Mesenchymal stem cell (in vitro differentiated cells and primary cell): Measurements from ENCODE around the gene CBR1. TPM values are rescaled to one million over a fixed set of nuclear protein-coding genes. Genes with fewer than 3 reads are reported as not detected.

Experiments used
- DNase-seq: peaks from one replicate; pipeline ENCODE4 v3.0.0-alpha.2; 2013
- H2AFZ ChIP-seq: one replicate; pipeline ENCODE4 v1.6.1; 2013; ENCODE audit warnings: low read depth, mild to moderate bottlenecking, control low read depth, inconsistent platforms, low read length, moderate library complexity
- H2AK5ac ChIP-seq: 2 replicates; pipeline ENCODE4 v1.6.1; 2013; ENCODE audit warnings: low read length, moderate library complexity, mild to moderate bottlenecking, inconsistent platforms; ENCODE audit not compliant: severe bottlenecking
- H2BK120ac ChIP-seq: one replicate; pipeline ENCODE4 v1.6.1; 2013; ENCODE audit warnings: low read depth, mild to moderate bottlenecking, inconsistent platforms, low read length, moderate library complexity
- H2BK12ac ChIP-seq, 2 experiments: one replicate each; pipeline ENCODE4 v1.6.1; 2013; ENCODE audit warnings: inconsistent platforms in 2 of 2, low read length in 2 of 2, mild to moderate bottlenecking in 2 of 2, moderate library complexity in 2 of 2, control low read depth in 1 of 2
- H2BK15ac ChIP-seq: one replicate; pipeline ENCODE4 v1.6.1; 2013; ENCODE audit warnings: mild to moderate bottlenecking, low read depth, inconsistent platforms; ENCODE audit not compliant: poor library complexity, severe bottlenecking
- H2BK5ac ChIP-seq: 2 replicates; pipeline ENCODE4 v1.6.1; 2013; ENCODE audit warnings: low read depth, mild to moderate bottlenecking, low read length, control low read depth, inconsistent platforms; ENCODE audit not compliant: poor library complexity, severe bottlenecking
- H3K14ac ChIP-seq, 2 experiments: one replicate each; pipeline ENCODE4 v1.6.1; 2013; ENCODE audit warnings: inconsistent platforms in 2 of 2, low read length in 2 of 2, control low read depth in 1 of 2, mild to moderate bottlenecking in 1 of 2, moderate library complexity in 1 of 2
- H3K18ac ChIP-seq, 2 experiments: one replicate each; pipeline ENCODE4 v1.6.1; 2013; ENCODE audit warnings: inconsistent platforms in 2 of 2, low read length in 2 of 2, control low read depth in 1 of 2, low read depth in 1 of 2, mild to moderate bottlenecking in 1 of 2
- H3K23ac ChIP-seq, 2 experiments: one replicate each; pipeline ENCODE4 v1.6.1; 2013; ENCODE audit warnings: inconsistent platforms in 2 of 2, low read length in 2 of 2, mild to moderate bottlenecking in 2 of 2, moderate library complexity in 2 of 2, control low read depth in 1 of 2
- H3K27ac ChIP-seq: 2 replicates; pipeline ENCODE4 v1.5.1; 2013; ENCODE audit warnings: mild to moderate bottlenecking, moderate library complexity, low read length, control low read depth, inconsistent platforms; ENCODE audit not compliant: poor library complexity, severe bottlenecking
- H3K27me3 ChIP-seq, 2 experiments: 2 replicates each; pipeline versions ENCODE4 v1.6.1 to v1.7.0; 2013; ENCODE audit warnings: low read length in 2 of 2, mild to moderate bottlenecking in 2 of 2, moderate library complexity in 2 of 2, control low read depth in 1 of 2, inconsistent platforms in 1 of 2; ENCODE audit not compliant: control insufficient read depth in 1 of 2, insufficient read depth in 1 of 2
- H3K36me3 ChIP-seq, 2 experiments: 2 replicates each; pipeline versions ENCODE4 v1.6.1 to v1.7.0; 2013; ENCODE audit warnings: low read length in 2 of 2, control low read depth in 1 of 2, inconsistent platforms in 1 of 2, low read depth in 1 of 2, mild to moderate bottlenecking in 1 of 2; ENCODE audit not compliant: insufficient read depth in 2 of 2, control insufficient read depth in 1 of 2
- H3K4ac ChIP-seq, 2 experiments: one replicate each; pipeline ENCODE4 v1.6.1; 2013; ENCODE audit warnings: inconsistent platforms in 2 of 2, low read length in 2 of 2, mild to moderate bottlenecking in 2 of 2, moderate library complexity in 2 of 2, control low read depth in 1 of 2, low read depth in 1 of 2
- H3K4me1 ChIP-seq: 2 replicates; pipeline ENCODE4 v1.6.1; 2013; ENCODE audit warnings: low read depth, low read length, control low read depth; ENCODE audit not compliant: control insufficient read depth, insufficient read depth
- H3K4me2 ChIP-seq: 2 replicates; pipeline ENCODE4 v1.6.1; 2013; ENCODE audit warnings: low read length, mild to moderate bottlenecking, inconsistent platforms; ENCODE audit not compliant: poor library complexity, severe bottlenecking
- H3K4me3 ChIP-seq, 2 experiments: 2 replicates each; pipeline versions ENCODE4 v1.5.1 to v1.7.0; 2013; ENCODE audit warnings: low read length in 2 of 2, mild to moderate bottlenecking in 2 of 2, control low read depth in 1 of 2, low read depth in 1 of 2; ENCODE audit not compliant: insufficient read depth in 1 of 2
- H3K79me1 ChIP-seq: replicated peaks from 2 replicates; pipeline ENCODE4 v1.6.1; 2013; ENCODE audit warnings: mild to moderate bottlenecking, control low read depth, low read length, inconsistent platforms; ENCODE audit not compliant: poor library complexity, severe bottlenecking
- H3K9ac ChIP-seq: 2 replicates; pipeline ENCODE4 v1.7.0; 2013; ENCODE audit warnings: mild to moderate bottlenecking, low read length, moderate library complexity
- H3K9me3 ChIP-seq: 2 replicates; pipeline ENCODE4 v1.7.0; 2013; ENCODE audit warnings: mild to moderate bottlenecking, low read length; ENCODE audit not compliant: control insufficient read depth
- H4K8ac ChIP-seq: one replicate; pipeline ENCODE4 v1.6.1; 2013; ENCODE audit warnings: inconsistent platforms, mild to moderate bottlenecking, low read length, moderate library complexity
- H4K91ac ChIP-seq: one replicate; pipeline ENCODE4 v1.6.1; 2013; ENCODE audit warnings: mild to moderate bottlenecking, low read length, inconsistent platforms
- WGBS: methylation state at CpG from one replicate; pipeline ENCODE4 v1.1.7; 2013; ENCODE audit warnings: mixed read lengths; 5-methylcytosine and 5-hydroxymethylcytosine counted together
- polyA plus RNA-seq, 2 experiments: library from polyadenylated mRNA; stranded (reverse); fragments of 200-250 nt; gene quantifications; one replicate each; pipeline ENCODE4 v1.2.3, GENCODE V29; 2013

CBR1 gene
- 12.2 TPM for polyA plus RNA-seq (2013, experiment 1 of 2)
- 12.8 TPM for polyA plus RNA-seq (2013, experiment 2 of 2)

- peak within 1 kb of the TSS; percentile 19 for H4K8ac ChIP-seq
- peak within 1 kb of the TSS; percentile 90 for H3K9ac ChIP-seq
- H2AK5ac ChIP-seq, result no peak within 1 kb of the TSS
- peaks cover 0 to 35% of the 10 kb centered on the region in 2 experiments for H3K36me3 ChIP-seq
- 75% methylated on average over 71 of the region's 71 CpGs for WGBS
- peak; percentile 69 for DNase-seq
- H3K27ac ChIP-seq, result no peak within 1 kb of the TSS
- H3K79me1 ChIP-seq, result no peaks in the 10 kb centered on the region
- H3K4me2 ChIP-seq, result no peak within 1 kb of the TSS
- H2BK12ac ChIP-seq, result no peak within 1 kb of the TSS
- H3K18ac ChIP-seq, result peak within 1 kb of the TSS; percentile 45 to 82
- H2BK5ac ChIP-seq, result no peak within 1 kb of the TSS
- H2BK15ac ChIP-seq, result no peak within 1 kb of the TSS
- peaks cover 0 to 13% of the 10 kb centered on the region in 2 experiments for H3K27me3 ChIP-seq
- peak within 1 kb of the TSS in 1 of 2 experiments; percentile 19 for H3K14ac ChIP-seq
- H3K4ac ChIP-seq, result no peak within 1 kb of the TSS
- H3K4me3 ChIP-seq, result peak within 1 kb of the TSS; percentile 9 to 91
- H3K9me3 ChIP-seq, result peaks cover 5% of the 10 kb centered on the region
- no peak within 1 kb of the TSS for H2BK120ac ChIP-seq
- H4K91ac ChIP-seq, result peak within 1 kb of the TSS; percentile 3
- H3K4me1 ChIP-seq, result no peaks in the 10 kb centered on the region
- no peak within 1 kb of the TSS for H2AFZ ChIP-seq
- no peak within 1 kb of the TSS for H3K23ac ChIP-seq
These were observed at the start of gene CBR1 for GRCh38 chr21:36069713-36070583. Gene CBR1 (plus strand): TSS chr21:36070024. CDS start chr21:36070116, 92 bp downstream.

- H2BK12ac ChIP-seq, result no peak overlapping the region
- no peaks in the 10 kb centered on the region for H3K4me1 ChIP-seq
- no peak overlapping the region for H4K91ac ChIP-seq
- no peak overlapping the region for H2AK5ac ChIP-seq
- no peak overlapping the region for H3K27ac ChIP-seq
- H3K18ac ChIP-seq, result no peak overlapping the region
- no peaks in the 10 kb centered on the region for H3K36me3 ChIP-seq
- H3K23ac ChIP-seq, result no peak overlapping the region
- H2BK120ac ChIP-seq, result no peak overlapping the region
- H3K4me2 ChIP-seq, result no peak overlapping the region
- no peak overlapping the region for H4K8ac ChIP-seq
- no peak overlapping the region for H3K14ac ChIP-seq
- no peak overlapping the region for H3K4me3 ChIP-seq
- no peak overlapping the region for H3K4ac ChIP-seq
- H2BK15ac ChIP-seq, result no peak overlapping the region
- no peak overlapping the region for H2BK5ac ChIP-seq
- no peaks in the 10 kb centered on the region for H3K9me3 ChIP-seq
- no peaks in the 10 kb centered on the region for H3K79me1 ChIP-seq
- H2AFZ ChIP-seq, result no peak overlapping the region
- H3K27me3 ChIP-seq, result no peaks in the 10 kb centered on the region
- DNase-seq, result no peak
- 93% methylated on average over 9 of the region's 11 CpGs for WGBS
- H3K9ac ChIP-seq, result no peak overlapping the region
These were observed 48.5 kb upstream of the CBR1 start for GRCh38 chr21:36021251-36021837.

GRCh38 chr21:36022427-36023091, 47.3 kb upstream of the CBR1 start:
- Histone ChIP-seq H3K36me3 (no peaks in the 10 kb centered on the region), H3K4me3 (no peak overlapping the region), H3K9ac (no peak overlapping the region), H3K4me2 (no peak overlapping the region), H4K8ac (no peak overlapping the region), H3K27me3 (no peaks in the 10 kb centered on the region), H3K18ac (no peak overlapping the region), H4K91ac (no peak overlapping the region), H3K23ac (no peak overlapping the region), H3K4me1 (no peaks in the 10 kb centered on the region), H2BK5ac (no peak overlapping the region), H3K14ac (no peak overlapping the region), H3K27ac (no peak overlapping the region), H3K4ac (no peak overlapping the region), H3K9me3 (no peaks in the 10 kb centered on the region), H2BK12ac (no peak overlapping the region), H2AK5ac (no peak overlapping the region), H2BK15ac (no peak overlapping the region), H2AFZ (peak overlapping the region; percentile 10), H3K79me1 (no peaks in the 10 kb centered on the region), H2BK120ac (no peak overlapping the region)
- DNase-seq, result peak; percentile 2
- 90% methylated on average over 4 of the region's 6 CpGs for WGBS

- DNase-seq, result peak; percentile 60
These were observed 46.7 kb upstream of the CBR1 start for GRCh38 chr21:36023092-36023480.

More at GRCh38 chr21:36023092-36023480, 46.7 kb upstream of the CBR1 start:
- H3K4me1 ChIP-seq, result no peaks in the 10 kb centered on the region
- no peak overlapping the region for H3K4ac ChIP-seq
- no peak overlapping the region for H3K9ac ChIP-seq
- H2AFZ ChIP-seq, result no peak overlapping the region
- H3K79me1 ChIP-seq, result no peaks in the 10 kb centered on the region
- 56% methylated on average over 2 of the region's 3 CpGs for WGBS
- H2BK15ac ChIP-seq, result no peak overlapping the region
- H2AK5ac ChIP-seq, result no peak overlapping the region
- no peaks in the 10 kb centered on the region for H3K9me3 ChIP-seq
- no peak overlapping the region for H4K8ac ChIP-seq
- no peak overlapping the region for H4K91ac ChIP-seq
- no peak overlapping the region for H2BK120ac ChIP-seq
- no peak overlapping the region for H3K14ac ChIP-seq
- no peak overlapping the region for H3K18ac ChIP-seq
- H3K4me2 ChIP-seq, result no peak overlapping the region
- H3K4me3 ChIP-seq, result no peak overlapping the region
- no peak overlapping the region for H2BK5ac ChIP-seq
- no peak overlapping the region for H3K27ac ChIP-seq
- H3K36me3 ChIP-seq, result no peaks in the 10 kb centered on the region
- H3K27me3 ChIP-seq, result no peaks in the 10 kb centered on the region
- H2BK12ac ChIP-seq, result no peak overlapping the region
- H3K23ac ChIP-seq, result no peak overlapping the region
